PFSK-1 (cell line): ENCODE measurements around the gene EEF1G.

ENCODE experiments used
- SIN3A ChIP-seq: IDR thresholded peaks from 2 replicates; pipeline ENCODE4 v1.6.1; 2012; ENCODE audit warnings: mild to moderate bottlenecking, low read length, moderate library complexity, borderline replicate concordance; ENCODE audit not compliant: insufficient read depth
- TAF1 ChIP-seq: IDR thresholded peaks from 2 replicates; pipeline ENCODE4 v1.6.1; 2012; ENCODE audit warnings: low read length, control low read depth, borderline replicate concordance; ENCODE audit not compliant: insufficient read depth
- TF ChIP-seq, protein P1 (sequence below), 2 experiments: IDR thresholded peaks; 2 replicates each; pipeline versions ENCODE4 v1.6.1 to v1.8.0; 2011 to 2012; ENCODE audit warnings: low read depth in 2 of 2, low read length in 2 of 2, control low read depth in 1 of 2, inconsistent platforms in 1 of 2, mild to moderate bottlenecking in 1 of 2, moderate library complexity in 1 of 2; ENCODE audit not compliant: insufficient read depth in 1 of 2

DNA sequence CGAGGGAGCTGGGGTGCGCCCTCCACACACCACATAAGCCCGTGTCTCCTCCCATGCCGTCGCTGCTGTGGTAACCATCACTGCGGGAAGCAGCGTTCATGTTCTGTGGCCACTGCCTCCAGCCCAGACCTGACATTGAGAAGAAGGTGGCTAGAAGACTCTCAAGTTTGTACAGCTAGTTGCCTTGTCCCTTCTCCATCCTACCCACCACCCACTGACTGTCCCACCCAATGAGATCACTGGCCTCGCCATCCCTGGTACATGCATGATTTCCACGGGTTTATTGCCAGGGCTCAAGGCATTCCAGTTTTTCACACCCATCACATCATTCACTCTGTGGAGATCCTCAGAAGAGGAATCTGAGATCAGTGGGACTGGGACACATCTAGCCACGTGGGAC, 60.1 kb downstream of the EEF1G start:
- TF ChIP-seq, protein P1, sequence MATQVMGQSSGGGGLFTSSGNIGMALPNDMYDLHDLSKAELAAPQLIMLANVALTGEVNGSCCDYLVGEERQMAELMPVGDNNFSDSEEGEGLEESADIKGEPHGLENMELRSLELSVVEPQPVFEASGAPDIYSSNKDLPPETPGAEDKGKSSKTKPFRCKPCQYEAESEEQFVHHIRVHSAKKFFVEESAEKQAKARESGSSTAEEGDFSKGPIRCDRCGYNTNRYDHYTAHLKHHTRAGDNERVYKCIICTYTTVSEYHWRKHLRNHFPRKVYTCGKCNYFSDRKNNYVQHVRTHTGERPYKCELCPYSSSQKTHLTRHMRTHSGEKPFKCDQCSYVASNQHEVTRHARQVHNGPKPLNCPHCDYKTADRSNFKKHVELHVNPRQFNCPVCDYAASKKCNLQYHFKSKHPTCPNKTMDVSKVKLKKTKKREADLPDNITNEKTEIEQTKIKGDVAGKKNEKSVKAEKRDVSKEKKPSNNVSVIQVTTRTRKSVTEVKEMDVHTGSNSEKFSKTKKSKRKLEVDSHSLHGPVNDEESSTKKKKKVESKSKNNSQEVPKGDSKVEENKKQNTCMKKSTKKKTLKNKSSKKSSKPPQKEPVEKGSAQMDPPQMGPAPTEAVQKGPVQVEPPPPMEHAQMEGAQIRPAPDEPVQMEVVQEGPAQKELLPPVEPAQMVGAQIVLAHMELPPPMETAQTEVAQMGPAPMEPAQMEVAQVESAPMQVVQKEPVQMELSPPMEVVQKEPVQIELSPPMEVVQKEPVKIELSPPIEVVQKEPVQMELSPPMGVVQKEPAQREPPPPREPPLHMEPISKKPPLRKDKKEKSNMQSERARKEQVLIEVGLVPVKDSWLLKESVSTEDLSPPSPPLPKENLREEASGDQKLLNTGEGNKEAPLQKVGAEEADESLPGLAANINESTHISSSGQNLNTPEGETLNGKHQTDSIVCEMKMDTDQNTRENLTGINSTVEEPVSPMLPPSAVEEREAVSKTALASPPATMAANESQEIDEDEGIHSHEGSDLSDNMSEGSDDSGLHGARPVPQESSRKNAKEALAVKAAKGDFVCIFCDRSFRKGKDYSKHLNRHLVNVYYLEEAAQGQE (IDR thresholded peaks at IDR 0.05; ENCODE audit: insufficient read depth in 1 of 2, low read depth in 2 of 2, low read length in 2 of 2), result no peak
- TF ChIP-seq TAF1 (no peak), SIN3A (no peak)
